ENCODE measurements around the gene NBAS. TPM values are rescaled to one million over a fixed set of nuclear protein-coding genes. Genes with fewer than 3 reads are reported as not detected.

The NBAS gene
- total RNA-seq, 1 experiment from 2014 or later: 28.9 TPM

DNA sequence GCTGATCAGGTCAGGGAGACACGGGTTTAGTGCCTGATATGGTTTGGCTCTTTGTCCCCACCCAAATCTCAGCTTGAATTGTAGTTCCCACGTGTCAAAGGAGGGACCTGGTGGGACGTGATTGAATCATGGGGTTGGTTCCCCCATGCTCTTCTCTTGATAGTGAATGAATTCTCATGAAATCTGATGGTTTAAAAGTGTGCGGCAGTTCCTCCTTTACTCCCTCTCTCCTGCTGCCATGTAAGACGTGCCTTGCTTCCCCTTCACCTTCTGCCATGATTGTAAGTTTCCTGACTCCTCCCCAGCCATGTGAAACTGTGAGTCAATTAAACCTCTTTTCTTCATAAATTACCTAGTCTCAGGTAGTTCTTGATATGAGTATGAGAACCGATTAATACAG, 424.5 kb downstream of the NBAS start:
- H3K4me2 ChIP-seq: no peak overlapping the region
- CTCF ChIA-PET: interaction anchor here (0.6 kb wide), 1 partner anchor 1064 kb away, joined by 3 read pairs; no protein-coding TSS in a partner anchor

DNA sequence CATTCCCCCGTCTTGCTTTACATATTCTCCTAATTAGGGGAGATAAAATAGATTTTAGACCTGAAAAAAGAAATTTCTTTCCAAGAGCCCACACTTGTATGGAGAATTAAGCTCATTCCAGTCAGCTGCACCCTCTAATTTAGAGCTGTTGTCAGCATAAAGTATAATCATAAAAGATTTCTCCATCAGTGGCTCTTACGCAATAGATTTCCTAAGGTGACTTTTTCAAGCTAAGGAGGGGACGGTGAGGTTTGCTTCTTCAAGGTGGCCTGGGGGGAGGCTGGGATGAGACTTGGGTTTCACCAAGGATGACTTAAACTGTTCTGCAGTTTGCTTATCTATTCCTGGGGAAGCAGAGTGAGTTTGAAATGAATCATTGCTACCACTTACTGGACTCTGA, 426.2 kb downstream of the NBAS start:
- Histone ChIP-seq H3F3A (ENCODE audit: insufficient read depth, low read depth) (no peaks in the 10 kb centered on the region), H3K27me3 (ENCODE audit: insufficient read depth, low read depth) (no peaks in the 10 kb centered on the region), H3K9me3 (ENCODE audit: insufficient read depth, low read depth) (no peaks in the 10 kb centered on the region), H3K36me3 (ENCODE audit: low read depth) (no peaks in the 10 kb centered on the region), H3K4me2 (no peak overlapping the region), H3K4me1 (replicated peaks; ENCODE audit: insufficient read depth) (no peaks in the 10 kb centered on the region), H3K9me2 (ENCODE audit: insufficient read depth) (no peaks in the 10 kb centered on the region), H2AFZ (no peak overlapping the region), H3K4me3 (no peak overlapping the region), H4K20me1 (ENCODE audit: insufficient read depth) (no peaks in the 10 kb centered on the region), H3K79me2 (ENCODE audit: low read depth) (no peaks in the 10 kb centered on the region), H3K27ac (no peak overlapping the region)
- BruUV-seq (replicated peaks): no TSS peak
- intact Hi-C loops (cut with micrococcal nuclease; ENCODE audit: unreplicated experiment): no loop called here
- POLR2A ChIA-PET (ENCODE audit: unreplicated experiment): no interaction called here
- CTCF ChIA-PET: no interaction called here
- DNase-seq: no peak
- TF ChIP-seq, protein P1, sequence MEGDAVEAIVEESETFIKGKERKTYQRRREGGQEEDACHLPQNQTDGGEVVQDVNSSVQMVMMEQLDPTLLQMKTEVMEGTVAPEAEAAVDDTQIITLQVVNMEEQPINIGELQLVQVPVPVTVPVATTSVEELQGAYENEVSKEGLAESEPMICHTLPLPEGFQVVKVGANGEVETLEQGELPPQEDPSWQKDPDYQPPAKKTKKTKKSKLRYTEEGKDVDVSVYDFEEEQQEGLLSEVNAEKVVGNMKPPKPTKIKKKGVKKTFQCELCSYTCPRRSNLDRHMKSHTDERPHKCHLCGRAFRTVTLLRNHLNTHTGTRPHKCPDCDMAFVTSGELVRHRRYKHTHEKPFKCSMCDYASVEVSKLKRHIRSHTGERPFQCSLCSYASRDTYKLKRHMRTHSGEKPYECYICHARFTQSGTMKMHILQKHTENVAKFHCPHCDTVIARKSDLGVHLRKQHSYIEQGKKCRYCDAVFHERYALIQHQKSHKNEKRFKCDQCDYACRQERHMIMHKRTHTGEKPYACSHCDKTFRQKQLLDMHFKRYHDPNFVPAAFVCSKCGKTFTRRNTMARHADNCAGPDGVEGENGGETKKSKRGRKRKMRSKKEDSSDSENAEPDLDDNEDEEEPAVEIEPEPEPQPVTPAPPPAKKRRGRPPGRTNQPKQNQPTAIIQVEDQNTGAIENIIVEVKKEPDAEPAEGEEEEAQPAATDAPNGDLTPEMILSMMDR (conservative IDR thresholded peaks at IDR 0.05): no peak
- no peak for TF ChIP-seq EZH2 (IDR thresholded peaks at IDR 0.05; ENCODE audit: low read depth)

More for the DNA sequence above, 424.5 kb downstream of the NBAS start:
- H2AFZ ChIP-seq: no peak overlapping the region
- TF ChIP-seq EZH2 (IDR thresholded peaks at IDR 0.05; ENCODE audit: low read depth): no peak
- TF ChIP-seq, protein P1 (conservative IDR thresholded peaks at IDR 0.05): no peak
- POLR2A ChIA-PET (ENCODE audit: unreplicated experiment): no interaction called here
- H3K9me2 ChIP-seq (ENCODE audit: insufficient read depth): no peaks in the 10 kb centered on the region
- no peaks in the 10 kb centered on the region for H3F3A ChIP-seq (ENCODE audit: insufficient read depth, low read depth)
- no TSS peak for BruUV-seq (replicated peaks)
- no peak overlapping the region for H3K27ac ChIP-seq
- H3K27me3 ChIP-seq (ENCODE audit: insufficient read depth, low read depth): no peaks in the 10 kb centered on the region
- no peaks in the 10 kb centered on the region for H4K20me1 ChIP-seq (ENCODE audit: insufficient read depth)
- H3K9me3 ChIP-seq (ENCODE audit: insufficient read depth, low read depth): no peaks in the 10 kb centered on the region
- H3K79me2 ChIP-seq (ENCODE audit: low read depth): no peaks in the 10 kb centered on the region
- intact Hi-C loops (cut with micrococcal nuclease; ENCODE audit: unreplicated experiment): no loop called here
- no peak overlapping the region for H3K4me3 ChIP-seq
- no peak for DNase-seq
- no peaks in the 10 kb centered on the region for H3K4me1 ChIP-seq (replicated peaks; ENCODE audit: insufficient read depth)
- no peaks in the 10 kb centered on the region for H3K36me3 ChIP-seq (ENCODE audit: low read depth)

GRCh38 chr2:15133461-15133860, 427.7 kb downstream of the NBAS start:
- Histone ChIP-seq H3K4me2 (no peak overlapping the region), H3K9me3 (ENCODE audit: insufficient read depth, low read depth) (no peaks in the 10 kb centered on the region), H3K9me2 (ENCODE audit: insufficient read depth) (no peaks in the 10 kb centered on the region), H3F3A (ENCODE audit: insufficient read depth, low read depth) (no peaks in the 10 kb centered on the region), H3K4me1 (replicated peaks; ENCODE audit: insufficient read depth) (no peaks in the 10 kb centered on the region), H3K79me2 (ENCODE audit: low read depth) (no peaks in the 10 kb centered on the region), H3K27ac (no peak overlapping the region), H4K20me1 (ENCODE audit: insufficient read depth) (no peaks in the 10 kb centered on the region), H3K36me3 (ENCODE audit: low read depth) (no peaks in the 10 kb centered on the region), H2AFZ (no peak overlapping the region), H3K4me3 (no peak overlapping the region), H3K27me3 (ENCODE audit: insufficient read depth, low read depth) (peaks cover 2% of the 10 kb centered on the region; the same call in 1 of the 2 replicates)
- intact Hi-C loops (cut with micrococcal nuclease; ENCODE audit: unreplicated experiment): no loop called here
- CTCF ChIA-PET: no interaction called here
- TF ChIP-seq EZH2 (IDR thresholded peaks at IDR 0.05; ENCODE audit: low read depth): no peak
- TF ChIP-seq, protein P1 (conservative IDR thresholded peaks at IDR 0.05): no peak
- DNase-seq: no peak
- no TSS peak for BruUV-seq (replicated peaks)
- POLR2A ChIA-PET (ENCODE audit: unreplicated experiment): no interaction called here
